HepG2 (cell line): ENCODE data around the gene TTBK1. TPM values are rescaled to one million over a fixed set of nuclear protein-coding genes. Genes with fewer than 3 reads are reported as not detected.

Experiments
- AKAP8 ChIP-seq: sonication (generic); formaldehyde crosslinking; IDR thresholded peaks from 2 replicates; pipeline ENCODE4 v1.5.1; 2020; ENCODE audit warnings: mild to moderate bottlenecking, missing genetic modification reagents
- ATF4 ChIP-seq, 2 experiments: fragments of 450-650 bp in 1 of 2; sonication (generic) in 1 of 2; formaldehyde crosslinking; IDR thresholded peaks; 2 replicates each; pipeline versions ENCODE4 v1.5.0 to v1.8.0; 2020 to 2022; ENCODE audit warnings: mild to moderate bottlenecking in 1 of 2, missing genetic modification reagents in 1 of 2
- BRD4 ChIP-seq: sonication (generic); formaldehyde crosslinking; IDR thresholded peaks from 2 replicates; pipeline ENCODE4 v1.4.0; 2020; ENCODE audit warnings: missing genetic modification reagents
- CBX5 ChIP-seq: sonication (generic); formaldehyde crosslinking; IDR thresholded peaks from 2 replicates; pipeline ENCODE4 v1.4.0; 2020; ENCODE audit warnings: missing genetic modification reagents, borderline replicate concordance
- DR1 ChIP-seq: sonication (generic); formaldehyde crosslinking; IDR thresholded peaks from 2 replicates; pipeline ENCODE4 v1.8.0; 2021; ENCODE audit warnings: mild to moderate bottlenecking, missing genetic modification reagents, inconsistent platforms
- EHMT2 ChIP-seq: fragments of 200-600 bp; sonication (generic); IDR thresholded peaks from 2 replicates; pipeline ENCODE4 v1.7.0; 2017; ENCODE audit warnings: antibody characterized with exemption, low read depth, low read length, borderline replicate concordance
- EZH2 ChIP-seq: conservative IDR thresholded peaks from 2 replicates; pipeline ENCODE4 v1.6.1; 2012; ENCODE audit warnings: mild to moderate bottlenecking, low read depth, low read length, moderate library complexity
- HMG20B ChIP-seq: conservative IDR thresholded peaks from 2 replicates; pipeline ENCODE4 v1.6.1; 2016; ENCODE audit warnings: missing genetic modification reagents, missing compliant biosample characterization
- HNRNPL ChIP-seq: fragments of 200-400 bp; formaldehyde crosslinking; IDR thresholded peaks from 2 replicates; pipeline ENCODE4 v1.6.1; 2017; ENCODE audit warnings: mild to moderate bottlenecking, low read depth, low read length
- JUND ChIP-seq: sonication (generic); formaldehyde crosslinking; IDR thresholded peaks from 2 replicates; pipeline ENCODE4 v1.8.0; 2022; ENCODE audit warnings: mild to moderate bottlenecking, missing genetic modification reagents
- KMT2A ChIP-seq: sonication (generic); formaldehyde crosslinking; IDR thresholded peaks from 2 replicates; pipeline ENCODE4 v1.4.0; 2020; ENCODE audit warnings: missing genetic modification reagents
- MAX ChIP-seq: IDR thresholded peaks from 2 replicates; pipeline ENCODE4 v1.6.1; 2012; ENCODE audit warnings: inconsistent platforms
- PHF20 ChIP-seq: sonication (generic); formaldehyde crosslinking; IDR thresholded peaks from 2 replicates; pipeline ENCODE4 v1.5.0; 2020; ENCODE audit warnings: mild to moderate bottlenecking, missing genetic modification reagents
- PHF5A ChIP-seq: IDR thresholded peaks from one replicate; pipeline ENCODE4 v1.6.1; 2018; ENCODE audit warnings: low read depth, missing genetic modification reagents; ENCODE audit not compliant: unreplicated experiment
- POLR2A ChIP-seq, 2 experiments: IDR thresholded peaks; 2 replicates each; pipeline ENCODE4 v1.6.1; 2011; ENCODE audit warnings: low read depth in 2 of 2, low read length in 2 of 2, mild to moderate bottlenecking in 1 of 2, moderate library complexity in 1 of 2; ENCODE audit not compliant: insufficient read depth in 1 of 2
- SAFB2 ChIP-seq: sonication (generic); formaldehyde crosslinking; IDR thresholded peaks from 2 replicates; pipeline ENCODE4 v1.5.1; 2020; ENCODE audit warnings: missing genetic modification reagents, low read depth, mild to moderate bottlenecking, borderline replicate concordance
- TP53 ChIP-seq: sonication (generic); formaldehyde crosslinking; conservative IDR thresholded peaks from 2 replicates; pipeline ENCODE4 v1.4.0; 2020; ENCODE audit warnings: missing genetic modification reagents
- TSC22D2 ChIP-seq: sonication (generic); formaldehyde crosslinking; IDR thresholded peaks from 2 replicates; pipeline ENCODE4 v1.5.1; 2020; ENCODE audit warnings: missing genetic modification reagents, mild to moderate bottlenecking, borderline replicate concordance
- UBTF ChIP-seq: sonication (generic); formaldehyde crosslinking; IDR thresholded peaks from 2 replicates; pipeline ENCODE4 v1.4.0; 2020; ENCODE audit warnings: mild to moderate bottlenecking, missing genetic modification reagents
- ZNF256 ChIP-seq: sonication (generic); formaldehyde crosslinking; conservative IDR thresholded peaks from 2 replicates; pipeline ENCODE4 v1.4.0; 2020; ENCODE audit warnings: missing genetic modification reagents
- ZNF329 ChIP-seq: sonication (generic); formaldehyde crosslinking; IDR thresholded peaks from 2 replicates; pipeline ENCODE4 v1.9.0; 2021; ENCODE audit warnings: low read depth, mild to moderate bottlenecking, missing genetic modification reagents
- ZNF546 ChIP-seq: sonication (generic); formaldehyde crosslinking; conservative IDR thresholded peaks from 2 replicates; pipeline ENCODE4 v1.8.1; 2023; ENCODE audit warnings: mild to moderate bottlenecking, missing genetic modification reagents
- ZXDC ChIP-seq: sonication (generic); formaldehyde crosslinking; IDR thresholded peaks from 2 replicates; pipeline ENCODE4 v1.5.0; 2020; ENCODE audit warnings: mild to moderate bottlenecking, missing genetic modification reagents
- polyA plus RNA-seq, 8 experiments: library from polyadenylated mRNA; depleted of rRNA in 3 of 8; stranded (reverse) in 7 of 8; unstranded in 1 of 8; fragments of >200 nt; fragmentation: Illumina TruSeq in 4 of 8; extraction: Trizol in 4 of 8; gene quantifications; 2 replicates each; pipeline versions ENCODE4 v1.2.1 to v1.2.3, GENCODE V29; 2011 to 2016; ENCODE audit warnings: low read depth in 4 of 8, missing spikeins in 1 of 8, mixed read lengths in 1 of 8; ENCODE audit not compliant: insufficient read depth in 1 of 8
- total RNA-seq, 5 experiments: library from RNA; depleted of rRNA; stranded (reverse); fragments of >200 nt; fragmentation: Illumina TruSeq; extraction: Trizol; gene quantifications; 2 replicates each; pipeline ENCODE4 v1.2.3, GENCODE V29; 2016; ENCODE audit warnings: low read depth in 1 of 5

Gene TTBK1
- total and polyA plus RNA-seq, 2 of the 13 experiments (the other 11 are each of a cell fraction or from before 2014, with no cell fraction given) = 0.24 to 0.33 TPM

GRCh38 chr6:43297644-43298564 lies 54.6 kb downstream of the TTBK1 start, which contains the start of gene SLC22A7 (continued):
- TF ChIP-seq UBTF (CRISPR knock-in tag) = peak; percentile 54; the same call in 1 of the 2 replicates
- peak; percentile 66; the same call in 1 of the 2 replicates for TF ChIP-seq KMT2A (CRISPR knock-in tag)
- 0 out of 2 replicates have a peak, but pooled peaks have one; percentile 70 for TF ChIP-seq ZNF546 (CRISPR knock-in tag)
- TF ChIP-seq MAX = peak; percentile 17
- peak; percentile 59; the same call in 1 of the 2 replicates for TF ChIP-seq DR1 (CRISPR knock-in tag)
- TF ChIP-seq ATF4 (CRISPR knock-in tag; IDR thresholded peaks at IDR 0.05) = no peak
- peak in 1 of 2 experiments; percentile 77; a peak in 2 of 4 replicates for TF ChIP-seq POLR2A (IDR thresholded peaks at IDR 0.05; ENCODE audit: insufficient read depth in 1 of 2, low read depth in 2 of 2, low read length in 2 of 2)
- TF ChIP-seq TP53 (CRISPR knock-in tag) = no peak
- TF ChIP-seq ZXDC (CRISPR knock-in tag) = 0 out of 2 replicates have a peak, but pooled peaks have one; percentile 2
- TF ChIP-seq ZNF329 = 0 out of 2 replicates have a peak, but pooled peaks have one; percentile 52
- peak; percentile 44; the same call in 1 of the 2 replicates for TF ChIP-seq PHF20 (CRISPR knock-in tag)
- TF ChIP-seq PHF5A (CRISPR knock-in tag) = peak; percentile 34
- TF ChIP-seq SAFB2 (CRISPR knock-in tag) = 0 out of 2 replicates have a peak, but pooled peaks have one; percentile 50
- TF ChIP-seq ZNF256 (CRISPR knock-in tag) = no peak; the same call in none of the 2 replicates
- peak; percentile 62; the same call in 1 of the 2 replicates for TF ChIP-seq TSC22D2 (CRISPR knock-in tag)
- TF ChIP-seq JUND = no peak
- 0 out of 2 replicates have a peak, but pooled peaks have one; percentile 54 for TF ChIP-seq AKAP8
- no peak for TF ChIP-seq EZH2
- TF ChIP-seq EHMT2 = peak; percentile 38; the same call in 1 of the 2 replicates
- TF ChIP-seq HMG20B (CRISPR knock-in tag) = no peak
- no peak for TF ChIP-seq CBX5 (CRISPR knock-in tag)
- peak; percentile 97 for TF ChIP-seq HNRNPL
- no peak for TF ChIP-seq BRD4 (CRISPR knock-in tag)
